Ectodermal cell (in vitro differentiated cells): ENCODE data around the gene MTX3.

Experiments
- H3K27ac ChIP-seq: 2 replicates; pipeline ENCODE4 v1.7.0; 2013; ENCODE audit warnings: mild to moderate bottlenecking, low read depth, low read length; ENCODE audit not compliant: insufficient read depth, poor library complexity, severe bottlenecking
- H3K27me3 ChIP-seq: 2 replicates; pipeline ENCODE4 v1.7.0; 2013; ENCODE audit warnings: mild to moderate bottlenecking, low read length; ENCODE audit not compliant: insufficient read depth, control insufficient read depth, poor library complexity, severe bottlenecking
- H3K36me3 ChIP-seq: one replicate; pipeline ENCODE4 v1.7.0; 2013; ENCODE audit warnings: low read length; ENCODE audit not compliant: control insufficient read depth, insufficient read depth
- H3K4me1 ChIP-seq: one replicate; pipeline ENCODE4 v1.7.0; 2013; ENCODE audit warnings: low read length; ENCODE audit not compliant: control insufficient read depth, insufficient read depth
- H3K4me3 ChIP-seq: 2 replicates; pipeline ENCODE4 v1.7.0; 2013; ENCODE audit warnings: low read depth, low read length, control low read depth; ENCODE audit not compliant: insufficient read depth
- H3K9me3 ChIP-seq: 2 replicates; pipeline ENCODE4 v1.7.0; 2013; ENCODE audit warnings: mild to moderate bottlenecking, low read length, moderate library complexity; ENCODE audit not compliant: control insufficient read depth
- WGBS, 2 experiments: methylation state at CpG; one replicate each; pipeline ENCODE4 v1.1.7; 2013; ENCODE audit warnings: missing lambda C conversion rate in 2 of 2; 5-methylcytosine and 5-hydroxymethylcytosine counted together

Gene MTX3

GRCh38 chr5:79938468-79938867 lies 52.6 kb downstream of the MTX3 start:
- H3K27me3 ChIP-seq: no peaks in the 10 kb centered on the region
- 90 to 91% methylated on average over 3 of the region's 3 CpGs for WGBS, 2 experiments

DNA sequence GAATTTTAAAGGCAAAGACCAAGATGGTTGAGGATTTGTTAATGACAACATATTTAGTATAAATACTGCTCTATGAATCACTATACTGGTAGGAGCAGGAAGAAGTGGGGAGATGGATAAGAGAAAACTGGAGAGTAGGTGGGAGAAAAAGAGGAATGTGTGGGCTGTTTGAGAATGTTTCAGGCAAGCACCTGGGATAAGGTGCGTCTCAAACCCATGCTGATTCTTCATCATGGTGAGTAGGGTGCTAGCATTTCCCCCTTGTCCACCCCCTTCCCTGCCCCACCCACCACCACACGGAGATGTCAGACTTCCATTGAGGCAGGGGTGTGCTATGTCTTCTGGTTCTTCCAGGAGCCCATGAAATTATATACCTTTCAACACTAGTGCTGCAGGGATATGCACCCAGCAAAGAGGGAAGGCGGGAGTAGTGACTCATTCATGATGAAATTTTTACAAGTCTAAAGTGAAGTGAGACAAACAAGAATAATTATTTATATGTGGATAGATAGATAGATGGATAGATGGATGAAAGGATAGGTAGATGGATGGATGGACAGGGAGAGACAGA lies 54.3 kb downstream of the MTX3 start:
- WGBS, 2 experiments: 90 to 93% methylated on average over 2 to 3 of the region's 3 CpGs
- Histone ChIP-seq H3K4me1 (no peaks in the 10 kb centered on the region), H3K36me3 (no peaks in the 10 kb centered on the region), H3K4me3 (no peak overlapping the region), H3K9me3 (no peaks in the 10 kb centered on the region), H3K27me3 (no peaks in the 10 kb centered on the region), H3K27ac (no peak overlapping the region)

More at GRCh38 chr5:79938468-79938867, 52.6 kb downstream of the MTX3 start:
- Histone ChIP-seq H3K4me3 (no peak overlapping the region), H3K36me3 (no peaks in the 10 kb centered on the region), H3K4me1 (no peaks in the 10 kb centered on the region), H3K9me3 (no peaks in the 10 kb centered on the region), H3K27ac (no peak overlapping the region)

GRCh38 chr5:79936002-79936645 lies 54.9 kb downstream of the MTX3 start:
- 90 to 96% methylated on average over 2 of the region's 4 CpGs for WGBS, 2 experiments
- no peaks in the 10 kb centered on the region for H3K9me3 ChIP-seq

GRCh38 chr5:79934681-79935080 lies 56.4 kb downstream of the MTX3 start:
- 94 to 96% methylated on average over 3 of the region's 3 CpGs for WGBS, 2 experiments
- H3K4me3 ChIP-seq: no peak overlapping the region
- H3K36me3 ChIP-seq: no peaks in the 10 kb centered on the region
- H3K27ac ChIP-seq: no peak overlapping the region
- H3K27me3 ChIP-seq: no peaks in the 10 kb centered on the region
- no peaks in the 10 kb centered on the region for H3K9me3 ChIP-seq
- no peaks in the 10 kb centered on the region for H3K4me1 ChIP-seq

More at GRCh38 chr5:79936002-79936645, 54.9 kb downstream of the MTX3 start:
- Histone ChIP-seq H3K4me3 (no peak overlapping the region), H3K27ac (no peak overlapping the region), H3K36me3 (no peaks in the 10 kb centered on the region), H3K4me1 (no peaks in the 10 kb centered on the region), H3K27me3 (no peaks in the 10 kb centered on the region)

DNA sequence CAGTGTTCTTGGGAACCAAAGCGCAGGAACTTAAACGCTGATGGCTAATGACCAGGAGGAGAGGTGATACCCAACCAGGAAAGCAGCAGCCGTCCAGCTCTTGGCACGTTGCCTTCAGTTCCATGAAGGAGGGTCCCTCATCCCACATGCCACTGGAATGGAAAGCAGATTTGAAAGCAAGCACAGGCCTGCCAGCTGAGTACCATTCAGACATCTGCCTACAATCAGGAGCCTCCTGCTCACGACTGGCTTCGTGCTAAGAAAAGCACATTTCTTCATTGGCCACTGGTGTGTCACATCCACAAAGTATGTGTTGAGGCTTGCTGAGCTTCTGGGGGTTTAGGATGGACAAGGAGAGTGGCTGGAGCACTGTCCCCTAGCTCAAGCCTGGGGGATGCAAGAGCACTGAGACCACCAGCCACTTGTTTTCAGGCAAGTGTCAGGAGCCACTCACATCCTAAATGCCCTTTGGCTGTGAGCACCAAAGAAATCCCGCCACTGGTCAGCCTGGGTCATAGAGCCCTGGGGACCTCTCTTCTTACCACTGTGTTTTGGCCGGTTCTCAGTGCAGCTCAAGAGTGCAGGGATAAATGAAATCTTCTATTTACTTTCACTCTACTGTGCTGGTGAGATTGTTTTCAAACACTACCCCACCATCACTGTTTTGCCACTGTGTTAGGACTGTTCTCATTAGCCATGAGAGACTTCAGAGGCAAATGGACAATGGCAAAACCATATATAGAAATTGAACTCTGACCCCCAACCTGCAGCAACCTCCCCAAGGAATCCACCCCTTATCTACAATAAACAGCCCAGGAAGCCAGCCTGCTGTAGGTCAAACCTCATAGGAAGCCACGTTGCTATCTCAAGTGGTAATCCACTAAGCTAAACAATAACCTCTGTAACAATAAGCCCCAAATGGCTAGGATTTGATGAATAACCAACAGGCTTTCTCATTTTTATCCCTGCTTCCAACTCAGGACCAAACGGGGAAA lies 58.3 kb downstream of the MTX3 start:
- H3K4me3 ChIP-seq: no peak overlapping the region
- no peaks in the 10 kb centered on the region for H3K27me3 ChIP-seq
- no peak overlapping the region for H3K27ac ChIP-seq
- H3K4me1 ChIP-seq: no peaks in the 10 kb centered on the region
- no peaks in the 10 kb centered on the region for H3K9me3 ChIP-seq
- H3K36me3 ChIP-seq: no peaks in the 10 kb centered on the region
- 95% methylated on average over 10 of the region's 10 CpGs for WGBS, 2 experiments

- WGBS, 2 experiments: 94 to 97% methylated on average over 4 of the region's 4 CpGs
- Histone ChIP-seq H3K4me3 (no peak overlapping the region), H3K27me3 (no peaks in the 10 kb centered on the region), H3K9me3 (no peaks in the 10 kb centered on the region), H3K36me3 (no peaks in the 10 kb centered on the region), H3K4me1 (no peaks in the 10 kb centered on the region), H3K27ac (no peak overlapping the region)
Observed at GRCh38 chr5:79931866-79932265, 59.2 kb downstream of the MTX3 start.

GRCh38 chr5:79931409-79931808 lies 59.7 kb downstream of the MTX3 start:
- 100% methylated on average over 1 of the region's 2 CpGs; no CpG with 5 or more reads in 1 of the 2 experiments for WGBS, 2 experiments
- no peaks in the 10 kb centered on the region for H3K36me3 ChIP-seq
- no peaks in the 10 kb centered on the region for H3K27me3 ChIP-seq
- H3K9me3 ChIP-seq: no peaks in the 10 kb centered on the region
- no peaks in the 10 kb centered on the region for H3K4me1 ChIP-seq
- no peak overlapping the region for H3K4me3 ChIP-seq
- H3K27ac ChIP-seq: no peak overlapping the region

GRCh38 chr5:79929095-79929494 lies 62.0 kb downstream of the MTX3 start:
- no peaks in the 10 kb centered on the region for H3K4me1 ChIP-seq
- H3K27ac ChIP-seq: no peak overlapping the region
- no peaks in the 10 kb centered on the region for H3K9me3 ChIP-seq
- H3K4me3 ChIP-seq: no peak overlapping the region
- H3K27me3 ChIP-seq: no peaks in the 10 kb centered on the region
- H3K36me3 ChIP-seq: no peaks in the 10 kb centered on the region
- 92 to 94% methylated on average over 5 of the region's 5 CpGs for WGBS, 2 experiments
